HAP-1 (cell line): ENCODE results near the gene D2HGDH.

Experiments
- DNase-seq, 2 experiments: peaks; one replicate each; pipeline ENCODE4 v3.0.0-alpha.2; 2016 to 2020; ENCODE audit warnings: low spot score in 2 of 2
- H3K27me3 ChIP-seq: fragments of 250-450 bp; sonication (Bioruptor Pico); 2 replicates; pipeline ENCODE4 v1.5.1; 2020; ENCODE audit warnings: low read depth, mild to moderate bottlenecking, moderate library complexity
- H3K36me3 ChIP-seq: fragments of 250-450 bp; sonication (Bioruptor Pico); replicated peaks from 2 replicates; pipeline ENCODE4 v1.5.1; 2020; ENCODE audit warnings: mild to moderate bottlenecking
- H3K4me1 ChIP-seq: fragments of 250-450 bp; sonication (Bioruptor Pico); 2 replicates; pipeline ENCODE4 v1.5.1; 2020; ENCODE audit warnings: mild to moderate bottlenecking
- H3K4me3 ChIP-seq: fragments of 250-450 bp; sonication (Bioruptor Pico); 2 replicates; pipeline ENCODE4 v1.5.1; 2020; ENCODE audit warnings: mild to moderate bottlenecking, moderate library complexity
- H3K9me3 ChIP-seq: fragments of 250-450 bp; sonication (Bioruptor Pico); 2 replicates; pipeline ENCODE4 v1.5.1; 2020; ENCODE audit warnings: mild to moderate bottlenecking, moderate library complexity
- in situ Hi-C: fragments of 300-500 bp; cut with MboI; formaldehyde crosslinking; loops from 3 replicates; pipeline ENCODE4 v1.14.3; 2020; ENCODE audit warnings: low sequenced_read_pairs, inconsistent platforms, mixed read lengths

The D2HGDH gene

GRCh38 chr2:241734467-241735208 lies at the start of gene D2HGDH:
D2HGDH (plus strand) TSS chr2:241734630; CDS start chr2:241735225, 595 bp downstream.
- peaks cover 10% of the 10 kb centered on the region for H3K36me3 ChIP-seq
- H3K4me1 ChIP-seq = 0 out of 2 replicates have a peak, but pooled peaks cover 4% of the 10 kb centered on the region
- no peaks in the 10 kb centered on the region for H3K9me3 ChIP-seq
- peak; percentile 73 to 96 for DNase-seq
- H3K27me3 ChIP-seq = no peaks in the 10 kb centered on the region
- H3K4me3 ChIP-seq = peak within 1 kb of the TSS; percentile 77
- in situ Hi-C loops = no loop called here

- peaks cover 65% of the 10 kb centered on the region for H3K36me3 ChIP-seq
- no peaks in the 10 kb centered on the region for H3K27me3 ChIP-seq
- H3K4me3 ChIP-seq = peak overlapping the region; percentile 89
- in situ Hi-C loops = no loop called here
- DNase-seq = no peak
- no peaks in the 10 kb centered on the region for H3K9me3 ChIP-seq
- H3K4me1 ChIP-seq = peaks cover 17% of the 10 kb centered on the region
Measured at GRCh38 chr2:241686324-241686649, 48.1 kb upstream of the D2HGDH start.

- H3K9me3 ChIP-seq = no peaks in the 10 kb centered on the region
- H3K27me3 ChIP-seq = no peaks in the 10 kb centered on the region
- DNase-seq = peak; percentile 92 to 95
- H3K4me1 ChIP-seq = peaks cover 17% of the 10 kb centered on the region
- H3K4me3 ChIP-seq = peak within 1 kb of the TSS; percentile 89
- H3K36me3 ChIP-seq = peaks cover 64% of the 10 kb centered on the region
- in situ Hi-C loops = no loop called here
Measured at GRCh38 chr2:241686650-241687425, 47.6 kb upstream of the D2HGDH start, which contains the start of gene DTYMK. DTYMK (minus strand) TSS chr2:241686815; CDS start chr2:241686783, 32 bp downstream.

GRCh38 chr2:241689306-241689705 lies 45.1 kb upstream of the D2HGDH start:
- in situ Hi-C loops = no loop called here
- peaks cover 47% of the 10 kb centered on the region for H3K36me3 ChIP-seq
- no peak overlapping the region for H3K4me3 ChIP-seq
- peaks cover 15% of the 10 kb centered on the region for H3K4me1 ChIP-seq
- DNase-seq = no peak
- no peaks in the 10 kb centered on the region for H3K9me3 ChIP-seq
- no peaks in the 10 kb centered on the region for H3K27me3 ChIP-seq

- no peak for DNase-seq
- in situ Hi-C loops = no loop called here
- Histone ChIP-seq H3K36me3 (peaks cover 40% of the 10 kb centered on the region), H3K27me3 (no peaks in the 10 kb centered on the region), H3K4me1 (peaks cover 11% of the 10 kb centered on the region), H3K4me3 (no peak overlapping the region), H3K9me3 (no peaks in the 10 kb centered on the region)
Measured at GRCh38 chr2:241690202-241690717, 44.2 kb upstream of the D2HGDH start.

GRCh38 chr2:241692448-241692847 lies 42.0 kb upstream of the D2HGDH start:
- in situ Hi-C loops = no loop called here
- Histone ChIP-seq H3K27me3 (no peaks in the 10 kb centered on the region), H3K9me3 (no peaks in the 10 kb centered on the region), H3K4me1 (peaks cover 3% of the 10 kb centered on the region), H3K4me3 (no peak overlapping the region), H3K36me3 (peaks cover 35% of the 10 kb centered on the region)
- no peak for DNase-seq

- H3K4me3 ChIP-seq = no peak overlapping the region
- no peaks in the 10 kb centered on the region for H3K27me3 ChIP-seq
- H3K9me3 ChIP-seq = no peaks in the 10 kb centered on the region
- peaks cover 23% of the 10 kb centered on the region for H3K36me3 ChIP-seq
- in situ Hi-C loops = no loop called here
- DNase-seq = no peak
- peaks cover 8% of the 10 kb centered on the region for H3K4me1 ChIP-seq
Measured at GRCh38 chr2:241695651-241696050, 38.8 kb upstream of the D2HGDH start.

GRCh38 chr2:241701149-241701398 lies 33.4 kb upstream of the D2HGDH start:
- no peak for DNase-seq

GRCh38 chr2:241701399-241702154 lies 32.9 kb upstream of the D2HGDH start, which contains the start of gene ING5:
ING5 (plus strand) TSS chr2:241702039; CDS start chr2:241702066, 27 bp downstream.
- Histone ChIP-seq H3K9me3 (no peaks in the 10 kb centered on the region), H3K4me3 (peak within 1 kb of the TSS; percentile 82), H3K27me3 (no peaks in the 10 kb centered on the region), H3K36me3 (peaks cover 21% of the 10 kb centered on the region), H3K4me1 (peaks cover 14% of the 10 kb centered on the region)
- in situ Hi-C loops = no loop called here
- peak; percentile 82 to 96 for DNase-seq

More at GRCh38 chr2:241701149-241701398, 33.4 kb upstream of the D2HGDH start:
- H3K36me3 ChIP-seq = peaks cover 17% of the 10 kb centered on the region
- no peaks in the 10 kb centered on the region for H3K27me3 ChIP-seq
- peaks cover 14% of the 10 kb centered on the region for H3K4me1 ChIP-seq
- H3K9me3 ChIP-seq = no peaks in the 10 kb centered on the region
- in situ Hi-C loops = no loop called here
- H3K4me3 ChIP-seq = peak overlapping the region; percentile 82

GRCh38 chr2:241702155-241703031 lies 32.0 kb upstream of the D2HGDH start:
- Histone ChIP-seq H3K36me3 (peaks cover 27% of the 10 kb centered on the region), H3K27me3 (no peaks in the 10 kb centered on the region), H3K4me1 (peaks cover 14% of the 10 kb centered on the region), H3K9me3 (no peaks in the 10 kb centered on the region), H3K4me3 (peak overlapping the region; percentile 82)
- in situ Hi-C loops = no loop called here
- DNase-seq = peak; percentile 80 to 92

- Histone ChIP-seq H3K36me3 (peaks cover 33% of the 10 kb centered on the region), H3K4me1 (peaks cover 14% of the 10 kb centered on the region), H3K27me3 (no peaks in the 10 kb centered on the region), H3K4me3 (peak overlapping the region; percentile 53), H3K9me3 (no peaks in the 10 kb centered on the region)
- in situ Hi-C loops = no loop called here
- no peak for DNase-seq
Measured at GRCh38 chr2:241703032-241703604, 31.3 kb upstream of the D2HGDH start.

GRCh38 chr2:241706537-241706936 lies 27.9 kb upstream of the D2HGDH start:
- in situ Hi-C loops = no loop called here
- H3K9me3 ChIP-seq = no peaks in the 10 kb centered on the region
- no peak overlapping the region for H3K4me3 ChIP-seq
- H3K36me3 ChIP-seq = peaks cover 59% of the 10 kb centered on the region
- DNase-seq = no peak
- H3K4me1 ChIP-seq = peaks cover 5% of the 10 kb centered on the region; the same call in 1 of the 2 replicates
- no peaks in the 10 kb centered on the region for H3K27me3 ChIP-seq
